Smooth muscle cell (in vitro differentiated cells): Measurements from ENCODE around the gene ATRNL1. TPM values are rescaled to one million over a fixed set of nuclear protein-coding genes. Genes with fewer than 3 reads are reported as not detected.

ENCODE experiments used
- DNase-seq: peaks from one replicate; lab custom pipeline; 2025; ENCODE audit not compliant: unreplicated experiment; lab: John Stamatoyannopoulos, UW
- H2AFZ ChIP-seq: fragments of 200-600 bp; sonication (generic); 2 replicates; pipeline ENCODE4 v1.6.0; 2016; ENCODE audit warnings: antibody characterized with exemption, low read depth, mild to moderate bottlenecking
- H3F3A ChIP-seq: fragments of 200-600 bp; sonication (generic); 2 replicates; pipeline ENCODE4 v1.6.0; 2017; ENCODE audit warnings: antibody characterized with exemption, low read depth
- H3K27ac ChIP-seq: fragments of 200-600 bp; sonication (generic); 2 replicates; pipeline ENCODE4 v1.5.1; 2016; ENCODE audit warnings: low read depth, mild to moderate bottlenecking
- H3K27me3 ChIP-seq: fragments of 200-600 bp; sonication (generic); 2 replicates; pipeline ENCODE4 v1.6.1; 2016; ENCODE audit warnings: low read depth, mild to moderate bottlenecking
- H3K36me3 ChIP-seq: fragments of 200-600 bp; sonication (generic); 2 replicates; pipeline ENCODE4 v1.5.1; 2016; ENCODE audit warnings: low read depth
- H3K4me1 ChIP-seq: fragments of 200-600 bp; sonication (generic); 2 replicates; pipeline ENCODE4 v1.5.1; 2016; ENCODE audit warnings: low read depth
- H3K4me2 ChIP-seq: fragments of 200-600 bp; sonication (generic); 2 replicates; pipeline ENCODE4 v1.6.0; 2016; ENCODE audit warnings: mild to moderate bottlenecking
- H3K4me3 ChIP-seq: fragments of 200-600 bp; sonication (generic); 2 replicates; pipeline ENCODE4 v1.5.1; 2016; ENCODE audit warnings: mild to moderate bottlenecking
- H3K79me2 ChIP-seq: fragments of 200-600 bp; sonication (generic); 2 replicates; pipeline ENCODE4 v1.6.0; 2016; ENCODE audit warnings: low read depth, mild to moderate bottlenecking
- H3K9ac ChIP-seq: fragments of 200-600 bp; sonication (generic); 2 replicates; pipeline ENCODE4 v1.6.0; 2016; ENCODE audit warnings: low read depth
- H3K9me3 ChIP-seq: fragments of 200-600 bp; sonication (generic); replicated peaks from 2 replicates; pipeline ENCODE4 v1.5.1; 2016; ENCODE audit warnings: low read depth
- H4K20me1 ChIP-seq: fragments of 200-600 bp; sonication (generic); 2 replicates; pipeline ENCODE4 v1.6.0; 2016; ENCODE audit warnings: low read depth
- WGBS: methylation state at CpG from one replicate; pipeline ENCODE4 v1.1.7; 2016; ENCODE audit warnings: low lambda C conversion rate; 5-methylcytosine and 5-hydroxymethylcytosine counted together
- polyA plus RNA-seq: library from polyadenylated mRNA; unstranded; fragments of >200 nt; fragmentation: Nextera tagmentation; extraction: Ambion mirVana; gene quantifications from 2 replicates; pipeline ENCODE4 v1.2.1, GENCODE V29; 2016
- total RNA-seq: library from RNA; depleted of rRNA; stranded (reverse); fragments of >200 nt; gene quantifications from 2 replicates; pipeline ENCODE4 v1.2.3, GENCODE V29; 2014
- TF ChIP-seq, protein P1 (sequence below): fragments of 200-600 bp; sonication (generic); IDR thresholded peaks from 2 replicates; pipeline ENCODE4 v1.5.1; 2017; ENCODE audit warnings: borderline replicate concordance, mild to moderate bottlenecking, antibody characterized with exemption; ENCODE audit not compliant: insufficient read depth, poor library complexity, severe bottlenecking

Gene ATRNL1
- total and polyA plus RNA-seq, 2 experiments from 2014 or later, result 2.7 to 14.9 TPM

DNA sequence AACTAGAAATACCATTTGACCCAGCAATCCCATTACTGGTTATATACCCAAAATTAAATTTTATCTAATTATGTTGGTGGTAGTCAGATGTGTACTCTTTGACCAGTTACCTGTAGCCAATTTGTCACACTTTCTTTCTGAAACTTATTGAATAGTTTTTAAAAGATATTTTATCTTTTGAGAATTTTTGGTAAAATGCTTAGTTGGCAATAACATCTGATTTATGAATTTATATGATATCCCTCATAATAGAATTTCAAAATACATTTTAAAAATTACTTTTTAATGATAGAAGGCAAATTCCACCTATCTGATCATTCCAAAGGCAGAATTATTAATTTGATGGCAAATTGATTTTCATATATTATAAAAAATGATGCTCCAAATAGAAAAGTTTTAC, 569.3 kb downstream of the ATRNL1 start:
- no peak overlapping the region for H2AFZ ChIP-seq
- no peaks in the 10 kb centered on the region for H4K20me1 ChIP-seq
- H3K27ac ChIP-seq, result no peak overlapping the region
- H3K27me3 ChIP-seq, result no peaks in the 10 kb centered on the region
- H3K4me2 ChIP-seq, result no peak overlapping the region
- no peak overlapping the region for H3K4me3 ChIP-seq
- no peaks in the 10 kb centered on the region for H3K4me1 ChIP-seq
- TF ChIP-seq, protein P1, sequence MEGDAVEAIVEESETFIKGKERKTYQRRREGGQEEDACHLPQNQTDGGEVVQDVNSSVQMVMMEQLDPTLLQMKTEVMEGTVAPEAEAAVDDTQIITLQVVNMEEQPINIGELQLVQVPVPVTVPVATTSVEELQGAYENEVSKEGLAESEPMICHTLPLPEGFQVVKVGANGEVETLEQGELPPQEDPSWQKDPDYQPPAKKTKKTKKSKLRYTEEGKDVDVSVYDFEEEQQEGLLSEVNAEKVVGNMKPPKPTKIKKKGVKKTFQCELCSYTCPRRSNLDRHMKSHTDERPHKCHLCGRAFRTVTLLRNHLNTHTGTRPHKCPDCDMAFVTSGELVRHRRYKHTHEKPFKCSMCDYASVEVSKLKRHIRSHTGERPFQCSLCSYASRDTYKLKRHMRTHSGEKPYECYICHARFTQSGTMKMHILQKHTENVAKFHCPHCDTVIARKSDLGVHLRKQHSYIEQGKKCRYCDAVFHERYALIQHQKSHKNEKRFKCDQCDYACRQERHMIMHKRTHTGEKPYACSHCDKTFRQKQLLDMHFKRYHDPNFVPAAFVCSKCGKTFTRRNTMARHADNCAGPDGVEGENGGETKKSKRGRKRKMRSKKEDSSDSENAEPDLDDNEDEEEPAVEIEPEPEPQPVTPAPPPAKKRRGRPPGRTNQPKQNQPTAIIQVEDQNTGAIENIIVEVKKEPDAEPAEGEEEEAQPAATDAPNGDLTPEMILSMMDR, result no peak
- H3K79me2 ChIP-seq, result no peaks in the 10 kb centered on the region
- H3K9ac ChIP-seq, result no peak overlapping the region
- H3K9me3 ChIP-seq, result no peaks in the 10 kb centered on the region
- no peak for DNase-seq
- H3K36me3 ChIP-seq, result no peaks in the 10 kb centered on the region
- no peaks in the 10 kb centered on the region for H3F3A ChIP-seq

DNA sequence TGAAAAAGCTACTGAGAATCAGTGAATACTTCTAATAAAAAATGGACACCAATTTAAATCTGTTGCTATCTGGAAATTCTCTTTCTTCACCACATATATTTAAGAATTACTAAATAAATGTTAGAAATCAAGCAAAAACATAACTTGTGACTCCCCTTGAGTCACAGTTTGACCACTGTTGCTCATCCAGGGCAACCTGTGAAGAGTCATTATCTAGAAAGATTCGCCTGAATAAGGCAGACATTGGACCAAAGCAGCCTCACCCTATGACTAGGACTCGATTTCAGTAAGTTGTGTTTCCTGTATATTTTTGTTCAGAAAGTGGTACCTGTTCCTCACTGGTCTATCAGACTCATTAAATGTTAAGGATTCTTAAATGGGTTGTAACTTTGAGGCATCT, 572.4 kb downstream of the ATRNL1 start:
- Histone ChIP-seq H3K4me2 (no peak overlapping the region), H3K27ac (no peak overlapping the region), H3K79me2 (no peaks in the 10 kb centered on the region), H3F3A (no peaks in the 10 kb centered on the region), H4K20me1 (no peaks in the 10 kb centered on the region), H3K4me1 (no peaks in the 10 kb centered on the region), H3K9me3 (no peaks in the 10 kb centered on the region), H3K9ac (no peak overlapping the region), H2AFZ (no peak overlapping the region), H3K27me3 (no peaks in the 10 kb centered on the region), H3K36me3 (no peaks in the 10 kb centered on the region), H3K4me3 (no peak overlapping the region)
- TF ChIP-seq, protein P1, result no peak
- WGBS, result 85% methylated on average over 2 of the region's 2 CpGs
- DNase-seq, result no peak

DNA sequence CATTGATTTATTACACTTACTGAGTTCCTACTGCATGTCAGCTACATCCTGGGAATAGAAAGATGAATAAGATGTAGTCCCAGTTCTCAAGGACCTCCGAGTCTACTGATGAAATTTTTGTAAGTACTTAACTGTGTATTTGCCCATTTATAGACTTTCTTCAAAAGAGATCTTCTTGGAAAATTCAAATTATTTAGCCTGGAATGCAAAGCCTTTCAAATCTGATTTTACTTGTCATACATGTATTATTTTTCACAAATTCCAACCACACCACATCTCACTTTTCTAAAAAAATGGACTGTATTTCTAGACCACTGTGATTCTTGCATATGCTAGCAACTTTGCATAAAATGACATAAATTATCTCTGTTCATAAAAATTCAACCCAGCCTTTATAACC, 581.3 kb downstream of the ATRNL1 start:
- no peaks in the 10 kb centered on the region for H3K36me3 ChIP-seq
- no peaks in the 10 kb centered on the region for H3K27me3 ChIP-seq
- H3F3A ChIP-seq, result no peaks in the 10 kb centered on the region
- no peak for DNase-seq
- H3K4me1 ChIP-seq, result no peaks in the 10 kb centered on the region
- TF ChIP-seq, protein P1, result no peak
- H2AFZ ChIP-seq, result no peak overlapping the region
- no peak overlapping the region for H3K4me2 ChIP-seq
- no peaks in the 10 kb centered on the region for H3K79me2 ChIP-seq
- WGBS, result 91% methylated on average over 1 of the region's 1 CpG
- H3K27ac ChIP-seq, result no peak overlapping the region
- H4K20me1 ChIP-seq, result no peaks in the 10 kb centered on the region
- no peaks in the 10 kb centered on the region for H3K9me3 ChIP-seq
- no peak overlapping the region for H3K9ac ChIP-seq
- no peak overlapping the region for H3K4me3 ChIP-seq

DNA sequence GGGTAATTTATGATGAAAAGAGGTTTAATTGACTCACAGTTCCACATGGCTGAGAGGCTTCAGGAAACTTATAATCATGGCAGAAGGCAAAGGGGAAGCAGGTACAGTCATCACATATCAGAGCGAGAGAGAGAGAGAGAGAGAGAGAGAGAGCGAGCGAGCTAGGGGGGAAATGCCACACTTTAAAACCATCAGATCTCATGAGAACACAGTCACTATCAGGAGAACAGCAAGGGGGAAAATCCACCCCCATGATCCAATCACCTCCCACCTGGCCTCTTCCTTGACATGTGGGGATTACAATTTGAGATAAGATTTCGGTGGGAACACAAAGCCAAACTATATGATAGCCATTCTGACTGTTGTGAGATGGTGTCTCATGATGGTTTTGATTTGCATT, 603.6 kb downstream of the ATRNL1 start:
- H2AFZ ChIP-seq, result no peak overlapping the region
- 76% methylated on average over 4 of the region's 4 CpGs for WGBS
- no peaks in the 10 kb centered on the region for H3K79me2 ChIP-seq
- no peaks in the 10 kb centered on the region for H3F3A ChIP-seq
- no peaks in the 10 kb centered on the region for H3K4me1 ChIP-seq
- DNase-seq, result no peak
- H3K27me3 ChIP-seq, result no peaks in the 10 kb centered on the region
- TF ChIP-seq, protein P1, result no peak
- H3K9ac ChIP-seq, result no peak overlapping the region
- no peaks in the 10 kb centered on the region for H4K20me1 ChIP-seq
- H3K9me3 ChIP-seq, result no peaks in the 10 kb centered on the region
- H3K36me3 ChIP-seq, result no peaks in the 10 kb centered on the region
- H3K4me2 ChIP-seq, result no peak overlapping the region
- H3K27ac ChIP-seq, result no peak overlapping the region
- no peak overlapping the region for H3K4me3 ChIP-seq
